SU-DHL-6 (cell line): ENCODE data around the gene DMRTA1.

Experiments used
- H2AFZ ChIP-seq: fragments of 200-600 bp; sonication (generic); 2 replicates; pipeline ENCODE4 v1.6.1; 2014; ENCODE audit warnings: low read depth, mild to moderate bottlenecking, moderate library complexity, mixed read lengths, antibody characterized with exemption, low read length; ENCODE audit not compliant: severe bottlenecking
- H3F3A ChIP-seq: fragments of 200-600 bp; shearing (Covaris generic); 2 replicates; pipeline ENCODE4 v1.6.0; 2016; ENCODE audit warnings: antibody characterized with exemption, mild to moderate bottlenecking; ENCODE audit not compliant: insufficient read depth
- H3K27ac ChIP-seq: fragments of 200-600 bp; sonication (generic); 2 replicates; pipeline ENCODE4 v1.5.1; 2016; ENCODE audit warnings: low read depth, mild to moderate bottlenecking, low read length, moderate library complexity, mixed read lengths
- H3K27me3 ChIP-seq: fragments of 200-600 bp; sonication (generic), shearing (Covaris generic); 2 replicates; pipeline ENCODE4 v1.6.0; 2014; ENCODE audit warnings: mild to moderate bottlenecking, low read length
- H3K36me3 ChIP-seq: fragments of 200-600 bp; sonication (generic); 2 replicates; pipeline ENCODE4 v1.6.1; 2014; ENCODE audit warnings: mild to moderate bottlenecking, low read length, mixed read lengths
- H3K4me2 ChIP-seq: fragments of 300-600, 200-600 bp; shearing (Covaris generic), sonication (generic); 2 replicates; pipeline ENCODE4 v1.6.0; 2014; ENCODE audit warnings: low read length, low read depth, mild to moderate bottlenecking; ENCODE audit not compliant: poor library complexity, severe bottlenecking
- H3K4me3 ChIP-seq: fragments of 200-600 bp; sonication (generic); 2 replicates; pipeline ENCODE4 v1.5.1; 2014; ENCODE audit warnings: antibody characterized with exemption, low read length, mild to moderate bottlenecking, mixed read lengths; ENCODE audit not compliant: insufficient read depth, poor library complexity, severe bottlenecking
- H3K79me2 ChIP-seq: fragments of 200-600 bp; sonication (generic); 2 replicates; pipeline ENCODE4 v1.6.1; 2014; ENCODE audit warnings: mild to moderate bottlenecking, low read length, moderate library complexity; ENCODE audit not compliant: insufficient read depth
- H3K9ac ChIP-seq: fragments of 200-600 bp; sonication (generic); 2 replicates; pipeline ENCODE4 v1.7.0; 2014; ENCODE audit warnings: mild to moderate bottlenecking, low read length
- H3K9me2 ChIP-seq: fragments of 200-600 bp; sonication (generic); replicated peaks from 2 replicates; pipeline ENCODE4 v1.6.1; 2014; ENCODE audit warnings: low read length; ENCODE audit not compliant: insufficient read depth
- H3K9me3 ChIP-seq: fragments of 200-600 bp; sonication (generic); 2 replicates; pipeline ENCODE4 v1.6.1; 2014; ENCODE audit warnings: low read length, mixed read lengths; ENCODE audit not compliant: insufficient read depth
- H4K20me1 ChIP-seq: fragments of 200-600 bp; sonication (generic); 2 replicates; pipeline ENCODE4 v1.6.1; 2014; ENCODE audit warnings: low read depth, mild to moderate bottlenecking, antibody characterized with exemption, low read length, moderate library complexity, mixed read lengths
- EZH2phosphoT487 ChIP-seq: fragments of 200-600 bp; sonication (generic), shearing (Covaris generic); conservative IDR thresholded peaks from 2 replicates; pipeline ENCODE4 v1.6.1; 2018; ENCODE audit warnings: mild to moderate bottlenecking, antibody characterized with exemption, low read length, moderate library complexity, mixed read lengths
- TF ChIP-seq, protein P1 (sequence below): fragments of 200-600 bp; sonication (generic); IDR thresholded peaks from one replicate; pipeline ENCODE4 v1.5.1; 2017; ENCODE audit warnings: antibody characterized with exemption, mild to moderate bottlenecking, low read length, moderate library complexity; ENCODE audit not compliant: insufficient read depth, poor library complexity, severe bottlenecking

DMRTA1 gene

DNA sequence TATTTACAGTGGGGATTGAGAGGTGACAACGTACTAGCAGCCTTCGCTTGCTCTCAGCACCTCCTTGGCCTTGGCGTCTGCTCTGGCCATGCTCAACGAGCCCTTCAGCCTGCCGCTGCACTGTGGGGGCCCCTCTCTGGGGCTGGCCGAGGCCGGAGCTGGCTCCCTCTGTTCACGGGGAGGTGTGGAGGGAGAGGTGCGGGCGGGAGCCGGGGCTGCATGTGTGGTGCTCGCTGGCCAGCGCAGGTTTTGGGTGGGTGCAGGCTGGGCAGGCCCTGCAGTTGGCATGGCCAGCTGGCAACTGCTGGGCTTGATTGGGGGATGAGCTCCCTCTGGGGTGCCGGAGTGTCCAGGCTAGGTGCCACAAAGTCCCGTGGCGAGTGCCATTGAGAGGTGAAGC lies 5.8 kb upstream of the DMRTA1 start:
- Histone ChIP-seq H3K9ac (no peak overlapping the region), H3F3A (no peaks in the 10 kb centered on the region), H3K4me3 (no peak overlapping the region), H3K9me2 (no peaks in the 10 kb centered on the region), H3K27me3 (no peaks in the 10 kb centered on the region), H3K36me3 (no peaks in the 10 kb centered on the region), H2AFZ (no peak overlapping the region), H3K9me3 (no peaks in the 10 kb centered on the region), H4K20me1 (no peaks in the 10 kb centered on the region), H3K79me2 (no peaks in the 10 kb centered on the region), H3K27ac (no peak overlapping the region), H3K4me2 (no peak overlapping the region)
- TF ChIP-seq, protein P1, sequence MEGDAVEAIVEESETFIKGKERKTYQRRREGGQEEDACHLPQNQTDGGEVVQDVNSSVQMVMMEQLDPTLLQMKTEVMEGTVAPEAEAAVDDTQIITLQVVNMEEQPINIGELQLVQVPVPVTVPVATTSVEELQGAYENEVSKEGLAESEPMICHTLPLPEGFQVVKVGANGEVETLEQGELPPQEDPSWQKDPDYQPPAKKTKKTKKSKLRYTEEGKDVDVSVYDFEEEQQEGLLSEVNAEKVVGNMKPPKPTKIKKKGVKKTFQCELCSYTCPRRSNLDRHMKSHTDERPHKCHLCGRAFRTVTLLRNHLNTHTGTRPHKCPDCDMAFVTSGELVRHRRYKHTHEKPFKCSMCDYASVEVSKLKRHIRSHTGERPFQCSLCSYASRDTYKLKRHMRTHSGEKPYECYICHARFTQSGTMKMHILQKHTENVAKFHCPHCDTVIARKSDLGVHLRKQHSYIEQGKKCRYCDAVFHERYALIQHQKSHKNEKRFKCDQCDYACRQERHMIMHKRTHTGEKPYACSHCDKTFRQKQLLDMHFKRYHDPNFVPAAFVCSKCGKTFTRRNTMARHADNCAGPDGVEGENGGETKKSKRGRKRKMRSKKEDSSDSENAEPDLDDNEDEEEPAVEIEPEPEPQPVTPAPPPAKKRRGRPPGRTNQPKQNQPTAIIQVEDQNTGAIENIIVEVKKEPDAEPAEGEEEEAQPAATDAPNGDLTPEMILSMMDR, result no peak
- no peak for TF ChIP-seq EZH2phosphoT487

DNA sequence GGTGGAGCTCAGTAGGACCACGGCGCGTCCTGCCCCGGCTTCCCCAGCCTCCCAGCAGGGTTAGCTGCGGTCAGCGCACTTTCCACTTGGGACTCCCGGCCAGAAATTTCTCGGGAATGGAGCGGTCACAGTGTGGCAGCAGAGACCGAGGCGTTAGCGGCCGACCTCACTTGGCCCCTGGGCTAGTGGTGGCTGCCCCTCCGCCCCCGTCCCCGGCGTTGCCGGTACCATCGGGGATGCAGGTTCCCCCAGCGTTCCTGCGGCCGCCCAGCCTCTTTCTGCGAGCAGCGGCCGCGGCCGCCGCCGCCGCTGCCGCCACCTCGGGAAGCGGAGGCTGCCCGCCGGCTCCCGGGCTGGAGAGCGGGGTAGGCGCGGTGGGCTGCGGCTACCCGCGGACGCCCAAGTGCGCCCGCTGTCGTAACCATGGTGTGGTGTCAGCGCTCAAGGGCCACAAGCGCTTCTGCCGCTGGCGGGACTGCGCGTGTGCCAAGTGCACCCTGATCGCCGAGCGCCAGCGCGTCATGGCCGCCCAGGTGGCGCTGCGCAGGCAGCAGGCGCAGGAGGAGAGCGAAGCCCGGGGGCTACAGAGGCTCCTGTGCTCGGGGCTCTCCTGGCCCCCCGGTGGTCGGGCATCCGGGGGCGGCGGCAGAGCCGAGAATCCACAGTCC lies 460 bp downstream of the DMRTA1 start:
- no peaks in the 10 kb centered on the region for H3K79me2 ChIP-seq
- H4K20me1 ChIP-seq, result no peaks in the 10 kb centered on the region
- no peak overlapping the region for H2AFZ ChIP-seq
- no peak overlapping the region for H3K27ac ChIP-seq
- no peaks in the 10 kb centered on the region for H3K9me3 ChIP-seq
- no peak overlapping the region for H3K4me2 ChIP-seq
- H3F3A ChIP-seq, result no peaks in the 10 kb centered on the region
- no peak overlapping the region for H3K4me3 ChIP-seq
- no peaks in the 10 kb centered on the region for H3K36me3 ChIP-seq
- H3K9me2 ChIP-seq, result no peaks in the 10 kb centered on the region
- no peaks in the 10 kb centered on the region; the same call in 1 of the 2 replicates for H3K27me3 ChIP-seq
- no peak overlapping the region for H3K9ac ChIP-seq
- TF ChIP-seq, protein P1, result no peak
- TF ChIP-seq EZH2phosphoT487, result no peak

DNA sequence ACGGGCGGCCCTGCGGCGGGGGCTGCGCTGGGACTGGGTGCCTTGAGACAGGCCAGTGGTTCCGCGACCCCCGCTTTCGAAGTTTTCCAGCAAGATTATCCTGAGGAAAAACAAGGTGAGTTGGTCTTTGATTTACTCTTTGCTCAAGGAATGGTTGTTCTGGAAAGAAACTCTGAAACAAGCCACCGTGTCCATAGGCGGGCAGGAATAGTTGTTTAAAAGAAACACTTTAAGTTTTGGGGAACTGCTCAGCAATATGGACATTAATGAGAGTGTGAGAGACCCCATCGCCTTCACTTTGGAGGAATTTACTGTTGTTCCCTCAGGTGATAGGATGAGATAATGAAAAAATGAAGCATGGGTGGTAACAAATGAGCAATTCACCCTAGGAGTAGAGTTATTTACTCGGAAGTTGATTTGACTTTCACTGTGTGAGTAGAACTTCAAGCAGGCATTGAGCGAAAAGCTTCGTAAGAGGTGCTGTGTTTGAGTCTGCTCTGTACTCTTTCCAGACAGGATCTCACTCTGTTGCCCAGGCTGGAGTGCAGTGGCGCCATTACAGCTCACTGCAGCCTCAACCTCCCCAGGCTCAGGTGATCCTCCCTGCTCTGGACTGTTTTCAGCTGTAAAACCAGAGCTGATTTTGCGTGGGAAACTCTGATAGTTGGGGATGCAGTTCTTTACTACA lies 1.1 kb downstream of the DMRTA1 start:
- Histone ChIP-seq H3K9me2 (no peaks in the 10 kb centered on the region), H3K9ac (no peak overlapping the region), H3K4me2 (no peak overlapping the region), H4K20me1 (no peaks in the 10 kb centered on the region), H3K79me2 (no peaks in the 10 kb centered on the region), H3K36me3 (no peaks in the 10 kb centered on the region), H3K4me3 (no peak overlapping the region), H3K27me3 (no peaks in the 10 kb centered on the region; the same call in 1 of the 2 replicates), H3K27ac (no peak overlapping the region), H3F3A (no peaks in the 10 kb centered on the region), H2AFZ (no peak overlapping the region), H3K9me3 (no peaks in the 10 kb centered on the region)
- no peak for TF ChIP-seq EZH2phosphoT487
- TF ChIP-seq, protein P1, result no peak
